SK-N-SH treated with all-trans-retinoic acid at 6 μM for 48 hours (cell line): ENCODE measurements around the gene TIMP1.

ENCODE experiments used
- BACH2 ChIP-seq: fragments of 250-450 bp; sonication (Bioruptor Pico); IDR thresholded peaks from 2 replicates; pipeline ENCODE4 v1.9.0; 2021; ENCODE audit warnings: mild to moderate bottlenecking, borderline replicate concordance
- CSRNP3 ChIP-seq: fragments of 250-450 bp; sonication (Bioruptor Pico); IDR thresholded peaks from 2 replicates; pipeline ENCODE4 v1.5.1; 2021; ENCODE audit warnings: mild to moderate bottlenecking, moderate library complexity
- GLIS3 ChIP-seq: fragments of 250-450 bp; sonication (Bioruptor Pico); IDR thresholded peaks from 2 replicates; pipeline ENCODE4 v1.5.0; 2020; ENCODE audit warnings: mild to moderate bottlenecking, moderate library complexity
- PATZ1 ChIP-seq: fragments of 250-450 bp; sonication (Bioruptor Pico); IDR thresholded peaks from 2 replicates; pipeline ENCODE4 v1.8.0; 2020; ENCODE audit warnings: mild to moderate bottlenecking, moderate library complexity, borderline replicate concordance
- RARB ChIP-seq: fragments of 250-450 bp; sonication (Bioruptor Pico); IDR thresholded peaks from 2 replicates; pipeline ENCODE4 v1.8.0; 2021; ENCODE audit warnings: mild to moderate bottlenecking, moderate library complexity
- TCF4 ChIP-seq: fragments of 250-450 bp; sonication (Bioruptor Pico); IDR thresholded peaks from 2 replicates; pipeline ENCODE4 v1.8.0; 2021; ENCODE audit warnings: mild to moderate bottlenecking, moderate library complexity, borderline replicate concordance
- TSHZ2 ChIP-seq: fragments of 250-450 bp; sonication (Bioruptor Pico); IDR thresholded peaks from 2 replicates; pipeline ENCODE4 v1.5.0; 2020; ENCODE audit warnings: mild to moderate bottlenecking, moderate library complexity
- ZNF8 ChIP-seq: fragments of 450-650 bp; formaldehyde crosslinking; IDR thresholded peaks from 2 replicates; pipeline ENCODE4 v1.5.0; 2020; ENCODE audit warnings: mild to moderate bottlenecking, moderate library complexity

- TF ChIP-seq BACH2 (CRISPR knock-in tag) (no peak), RARB (CRISPR knock-in tag) (no peak), GLIS3 (CRISPR knock-in tag) (no peak), ZNF8 (CRISPR knock-in tag) (no peak), TCF4 (no peak), TSHZ2 (CRISPR knock-in tag) (no peak), PATZ1 (CRISPR knock-in tag) (no peak), CSRNP3 (CRISPR knock-in tag) (no peak)
Measured at GRCh38 chrX:47593522-47593921, 11.3 kb downstream of the TIMP1 start.
